WTC11 (cell line): Measurements from ENCODE around the gene SLC1A7. TPM values are rescaled to one million over a fixed set of nuclear protein-coding genes. Genes with fewer than 3 reads are reported as not detected.

Source experiments
- ATAC-seq: fragments of 200-7000 bp; cut with Tn5 transposase; 2 replicates; pipeline ENCODE4 v1.10.0; 2021; ENCODE audit warnings: mild to moderate bottlenecking, moderate library complexity
- CTCF ChIA-PET: fragments of 300-600 bp; sonication (Branson Sonifier 250); formaldehyde crosslinking; loops from one replicate; lab custom pipeline; 2021; ENCODE audit warnings: antibody characterized with exemption; lab: Charles Lee
- POLR2A ChIA-PET: fragments of 350-600 bp; sonication (Branson Sonifier 250); formaldehyde crosslinking; loops from one replicate; lab custom pipeline; 2021; ENCODE audit warnings: antibody characterized with exemption; lab: Charles Lee
- DNase-seq: peaks from one replicate; pipeline ENCODE4 v3.0.0; 2021; ENCODE audit warnings: low spot score
- H3K27ac Mint-ChIP-seq: 2 replicates; pipeline ENCODE4 v1.8.0; 2021; ENCODE audit warnings: mixed read lengths
- H3K27me3 Mint-ChIP-seq: 2 replicates; pipeline ENCODE4 v1.8.0; 2021; ENCODE audit warnings: low read depth, mild to moderate bottlenecking, moderate library complexity, mixed read lengths
- H3K36me3 Mint-ChIP-seq: 2 replicates; pipeline ENCODE4 v1.8.0; 2021; ENCODE audit warnings: mixed read lengths
- H3K4me1 Mint-ChIP-seq: 2 replicates; pipeline ENCODE4 v1.8.0; 2022; ENCODE audit warnings: mixed read lengths
- H3K4me3 Mint-ChIP-seq: 2 replicates; pipeline ENCODE4 v1.8.0; 2021; ENCODE audit warnings: mild to moderate bottlenecking, moderate library complexity, mixed read lengths
- H3K9me3 Mint-ChIP-seq: 2 replicates; pipeline ENCODE4 v1.8.0; 2021; ENCODE audit warnings: mixed read lengths
- ATF1 ChIP-seq: sonication (generic); formaldehyde crosslinking; IDR thresholded peaks from 2 replicates; pipeline ENCODE4 v1.8.1; 2023; ENCODE audit warnings: mild to moderate bottlenecking, moderate library complexity, missing genetic modification reagents
- ATF6 ChIP-seq: sonication (generic); formaldehyde crosslinking; IDR thresholded peaks from 2 replicates; pipeline ENCODE4 v1.8.1; 2023; ENCODE audit warnings: mild to moderate bottlenecking, missing genetic modification reagents
- CREB1 ChIP-seq: sonication (generic); formaldehyde crosslinking; IDR thresholded peaks from 2 replicates; pipeline ENCODE4 v1.8.0; 2023; ENCODE audit warnings: mild to moderate bottlenecking, missing genetic modification reagents
- ETV6 ChIP-seq: sonication (generic); formaldehyde crosslinking; IDR thresholded peaks from 2 replicates; pipeline ENCODE4 v1.8.1; 2022; ENCODE audit warnings: mild to moderate bottlenecking, missing genetic modification reagents
- GRHL2 ChIP-seq: fragments of 250-450 bp; sonication (Bioruptor Pico); IDR thresholded peaks from 2 replicates; pipeline ENCODE4 v1.8.0; 2022; ENCODE audit warnings: mild to moderate bottlenecking, moderate library complexity; ENCODE audit not compliant: insufficient replicate concordance, severe bottlenecking
- JAZF1 ChIP-seq: fragments of 250-450 bp; sonication (Bioruptor Pico); IDR thresholded peaks from 2 replicates; pipeline ENCODE4 v1.9.0; 2021; ENCODE audit warnings: moderate library complexity, mild to moderate bottlenecking, inconsistent platforms
- JUN ChIP-seq: sonication (generic); formaldehyde crosslinking; IDR thresholded peaks from 2 replicates; pipeline ENCODE4 v1.8.0; 2023; ENCODE audit warnings: mild to moderate bottlenecking, missing genetic modification reagents
- MYBL2 ChIP-seq: sonication (generic); formaldehyde crosslinking; IDR thresholded peaks from 2 replicates; pipeline ENCODE4 v1.8.1; 2023; ENCODE audit warnings: mild to moderate bottlenecking, moderate library complexity, missing genetic modification reagents
- NFATC4 ChIP-seq: fragments of 250-450 bp; sonication (Bioruptor Pico); IDR thresholded peaks from 2 replicates; pipeline ENCODE4 v1.9.0; 2021; ENCODE audit warnings: mild to moderate bottlenecking
- NR3C1 ChIP-seq: sonication (generic); formaldehyde crosslinking; conservative IDR thresholded peaks from 2 replicates; pipeline ENCODE4 v1.8.1; 2023; ENCODE audit warnings: low read depth, mild to moderate bottlenecking, missing genetic modification reagents
- PREB ChIP-seq: sonication (generic); formaldehyde crosslinking; IDR thresholded peaks from 2 replicates; pipeline ENCODE4 v1.8.1; 2022; ENCODE audit warnings: mild to moderate bottlenecking, missing genetic modification reagents, moderate library complexity, borderline replicate concordance
- RELA ChIP-seq: sonication (generic); formaldehyde crosslinking; IDR thresholded peaks from 2 replicates; pipeline ENCODE4 v1.8.1; 2022; ENCODE audit warnings: missing genetic modification reagents, mild to moderate bottlenecking, borderline replicate concordance
- ZBTB21 ChIP-seq: sonication (generic); formaldehyde crosslinking; IDR thresholded peaks from 2 replicates; pipeline ENCODE4 v1.8.1; 2023; ENCODE audit warnings: mild to moderate bottlenecking, missing genetic modification reagents, borderline replicate concordance
- ZNF138 ChIP-seq: sonication (generic); formaldehyde crosslinking; conservative IDR thresholded peaks from 2 replicates; pipeline ENCODE4 v1.8.1; 2022; ENCODE audit warnings: mild to moderate bottlenecking, moderate library complexity, missing genetic modification reagents
- ZNF219 ChIP-seq: sonication (generic); formaldehyde crosslinking; IDR thresholded peaks from 2 replicates; pipeline ENCODE4 v1.8.0; 2023; ENCODE audit warnings: missing genetic modification reagents, mild to moderate bottlenecking, borderline replicate concordance
- ZNF425 ChIP-seq: fragments of 250-450 bp; sonication (Bioruptor Pico); conservative IDR thresholded peaks from 2 replicates; pipeline ENCODE4 v1.9.0; 2021; ENCODE audit warnings: mild to moderate bottlenecking
- total RNA-seq: library from RNA; stranded (reverse); gene quantifications from 3 replicates; pipeline ENCODE4 v1.2.3, GENCODE V29; 2021
- TF ChIP-seq, protein P1 (sequence below): fragments of 200-600 bp; IDR thresholded peaks from 2 replicates; pipeline ENCODE4 v1.8.0; 2022; ENCODE audit warnings: antibody characterized with exemption
- TF ChIP-seq, protein P2 (sequence below): fragments of 250-450 bp; sonication (Bioruptor Pico); IDR thresholded peaks from 2 replicates; pipeline ENCODE4 v1.9.0; 2021; ENCODE audit warnings: moderate library complexity, mild to moderate bottlenecking, inconsistent platforms, borderline replicate concordance

SLC1A7 gene
- total RNA-seq, 1 experiment from 2014 or later: not detected

- no peak for TF ChIP-seq PREB (CRISPR knock-in tag)
- TF ChIP-seq ATF6 (CRISPR knock-in tag): no peak
- TF ChIP-seq ZNF425 (CRISPR knock-in tag): no peak
- TF ChIP-seq ETV6 (CRISPR knock-in tag): no peak
- no peak for TF ChIP-seq ATF1
- TF ChIP-seq, all 79 proteins: peak for 0
These were observed 55.9 kb downstream of the SLC1A7 start (continued) for GRCh38 chr1:53086491-53087070.

DNA sequence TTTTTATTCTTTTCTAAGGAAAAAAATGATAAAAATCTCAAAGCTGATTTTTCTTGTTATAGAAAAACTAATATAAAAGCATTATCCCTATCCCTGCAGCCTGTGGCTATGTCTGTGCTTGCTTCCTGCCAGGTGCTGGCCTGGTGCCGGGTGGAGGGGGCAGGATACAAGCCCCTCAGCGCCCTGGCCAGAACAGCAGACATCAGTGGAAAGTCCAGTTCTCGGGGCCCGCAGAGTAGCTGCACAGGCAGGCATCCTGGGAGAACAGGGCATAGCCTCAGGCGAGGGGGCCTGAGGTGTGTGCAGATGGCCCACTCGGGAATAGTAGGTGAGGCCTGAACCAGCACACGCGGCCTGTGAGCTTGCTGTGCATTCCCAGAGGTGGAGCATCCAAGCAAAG lies 57.0 kb downstream of the SLC1A7 start:
- H3K27me3 Mint-ChIP-seq: no peaks in the 10 kb centered on the region; the same call in 1 of the 2 replicates
- TF ChIP-seq CREB1 (CRISPR knock-in tag) (no peak), NR3C1 (no peak), ZNF219 (CRISPR knock-in tag) (no peak), JAZF1 (CRISPR knock-in tag) (no peak), GRHL2 (CRISPR knock-in tag) (no peak), RELA (no peak)
- TF ChIP-seq, protein P1, sequence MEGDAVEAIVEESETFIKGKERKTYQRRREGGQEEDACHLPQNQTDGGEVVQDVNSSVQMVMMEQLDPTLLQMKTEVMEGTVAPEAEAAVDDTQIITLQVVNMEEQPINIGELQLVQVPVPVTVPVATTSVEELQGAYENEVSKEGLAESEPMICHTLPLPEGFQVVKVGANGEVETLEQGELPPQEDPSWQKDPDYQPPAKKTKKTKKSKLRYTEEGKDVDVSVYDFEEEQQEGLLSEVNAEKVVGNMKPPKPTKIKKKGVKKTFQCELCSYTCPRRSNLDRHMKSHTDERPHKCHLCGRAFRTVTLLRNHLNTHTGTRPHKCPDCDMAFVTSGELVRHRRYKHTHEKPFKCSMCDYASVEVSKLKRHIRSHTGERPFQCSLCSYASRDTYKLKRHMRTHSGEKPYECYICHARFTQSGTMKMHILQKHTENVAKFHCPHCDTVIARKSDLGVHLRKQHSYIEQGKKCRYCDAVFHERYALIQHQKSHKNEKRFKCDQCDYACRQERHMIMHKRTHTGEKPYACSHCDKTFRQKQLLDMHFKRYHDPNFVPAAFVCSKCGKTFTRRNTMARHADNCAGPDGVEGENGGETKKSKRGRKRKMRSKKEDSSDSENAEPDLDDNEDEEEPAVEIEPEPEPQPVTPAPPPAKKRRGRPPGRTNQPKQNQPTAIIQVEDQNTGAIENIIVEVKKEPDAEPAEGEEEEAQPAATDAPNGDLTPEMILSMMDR: no peak
- TF ChIP-seq, all 79 proteins: peak for 0
- ATAC-seq: no peak
- no peak for DNase-seq
- no peak overlapping the region for H3K27ac Mint-ChIP-seq
- no peaks in the 10 kb centered on the region for H3K9me3 Mint-ChIP-seq
- H3K4me1 Mint-ChIP-seq: peaks cover 13% of the 10 kb centered on the region
- CTCF ChIA-PET: interaction anchor here (0.5 kb wide), 1 partner anchor 42 kb away, joined by 3 read pairs; no protein-coding TSS in a partner anchor
- H3K4me3 Mint-ChIP-seq: no peak overlapping the region
- POLR2A ChIA-PET: no interaction called here
- no peaks in the 10 kb centered on the region for H3K36me3 Mint-ChIP-seq

DNA sequence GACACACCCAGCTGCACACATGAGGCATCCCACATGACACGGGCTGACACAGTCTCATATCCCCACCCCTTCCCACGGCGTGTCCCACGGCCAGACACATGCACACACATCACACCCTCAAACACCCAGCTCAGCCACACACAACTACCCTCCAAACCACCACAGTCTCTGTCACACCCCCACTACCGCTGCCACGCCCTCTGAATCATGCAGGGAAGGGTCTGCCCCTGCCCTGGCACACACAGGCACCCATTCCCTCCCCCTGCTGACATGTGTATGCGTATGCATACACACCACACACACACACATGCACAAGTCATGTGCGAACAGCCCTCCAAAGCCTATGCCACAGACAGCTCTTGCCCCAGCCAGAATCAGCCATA lies 57.9 kb downstream of the SLC1A7 start:
- H3K9me3 Mint-ChIP-seq: no peaks in the 10 kb centered on the region
- H3K4me3 Mint-ChIP-seq: no peak overlapping the region
- H3K27ac Mint-ChIP-seq: peak overlapping the region; percentile 80; the same call in 1 of the 2 replicates
- DNase-seq (no peak), ATAC-seq (no peak)
- no peaks in the 10 kb centered on the region; the same call in 1 of the 2 replicates for H3K27me3 Mint-ChIP-seq
- CTCF ChIA-PET: no interaction called here
- TF ChIP-seq GRHL2 (CRISPR knock-in tag) (no peak), ZBTB21 (CRISPR knock-in tag) (no peak), ZNF138 (no peak), ETV6 (CRISPR knock-in tag) (no peak), JUN (no peak), MYBL2 (CRISPR knock-in tag) (no peak), NFATC4 (CRISPR knock-in tag) (no peak)
- TF ChIP-seq, protein P2, sequence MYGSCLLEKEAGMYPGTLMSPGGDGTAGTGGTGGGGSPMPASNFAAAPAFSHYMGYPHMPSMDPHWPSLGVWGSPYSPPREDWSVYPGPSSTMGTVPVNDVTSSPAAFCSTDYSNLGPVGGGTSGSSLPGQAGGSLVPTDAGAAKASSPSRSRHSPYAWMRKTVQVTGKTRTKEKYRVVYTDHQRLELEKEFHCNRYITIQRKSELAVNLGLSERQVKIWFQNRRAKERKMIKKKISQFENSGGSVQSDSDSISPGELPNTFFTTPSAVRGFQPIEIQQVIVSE (CRISPR knock-in tag): no peak
- TF ChIP-seq, all 79 proteins: peak for 0
- Mint-ChIP-seq H3K4me1 (peaks cover 13% of the 10 kb centered on the region), H3K36me3 (no peaks in the 10 kb centered on the region)
- POLR2A ChIA-PET: no interaction called here
